Liver (tissue), 9 donors: ENCODE measurements around the gene SHC2. TPM values are rescaled to one million over a fixed set of nuclear protein-coding genes. Genes with fewer than 3 reads are reported as not detected.
"Not testable (repeated sequence)": the region's sequence is repeated elsewhere in the genome, so short reads cannot be mapped to it uniquely, and the experiment has no call there.

ENCODE experiments used
- DNase-seq: peaks from one replicate; pipeline ENCODE4 v3.0.0-alpha.2; 2017; ENCODE audit warnings: low spot score
- H3K27ac ChIP-seq, 2 donors: one replicate each; pipeline ENCODE4 v1.7.0; 2013; ENCODE audit warnings: inconsistent platforms in 2 of 2, low read length in 2 of 2, control low read depth in 1 of 2, low read depth in 1 of 2, mild to moderate bottlenecking in 1 of 2
- H3K27me3 ChIP-seq, 4 donors: one replicate each; pipeline versions ENCODE4 v1.6.1 to v1.7.0; 2013; ENCODE audit warnings: low read length in 3 of 4, inconsistent platforms in 1 of 4, mild to moderate bottlenecking in 1 of 4, moderate library complexity in 1 of 4; ENCODE audit not compliant: control insufficient read depth in 4 of 4, insufficient read depth in 4 of 4
- H3K36me3 ChIP-seq, 4 donors: one replicate each; pipeline versions ENCODE4 v1.6.1 to v1.7.0; 2013; ENCODE audit warnings: low read length in 3 of 4, mild to moderate bottlenecking in 3 of 4, low read depth in 1 of 4, moderate library complexity in 1 of 4; ENCODE audit not compliant: control insufficient read depth in 4 of 4, insufficient read depth in 3 of 4
- H3K4me1 ChIP-seq, 4 donors: one replicate each; pipeline versions ENCODE4 v1.6.1 to v1.7.0; 2013; ENCODE audit warnings: low read length in 3 of 4, mild to moderate bottlenecking in 3 of 4, moderate library complexity in 1 of 4; ENCODE audit not compliant: control insufficient read depth in 4 of 4, insufficient read depth in 4 of 4
- H3K4me3 ChIP-seq, 3 donors: one replicate each; pipeline versions ENCODE4 v1.6.1 to v1.7.0; 2013; ENCODE audit warnings: low read length in 3 of 3, control low read depth in 1 of 3, low read depth in 1 of 3, mild to moderate bottlenecking in 1 of 3
- H3K9ac ChIP-seq, 2 donors: one replicate each; pipeline ENCODE4 v1.7.0; 2013; ENCODE audit warnings: low read length in 2 of 2, mild to moderate bottlenecking in 2 of 2, moderate library complexity in 2 of 2, control low read depth in 1 of 2, low read depth in 1 of 2
- H3K9me3 ChIP-seq, 4 donors: one replicate each; pipeline versions ENCODE4 v1.6.1 to v1.7.0; 2013; ENCODE audit warnings: low read length in 3 of 4; ENCODE audit not compliant: control insufficient read depth in 4 of 4
- EGR1 ChIP-seq, 2 donors: IDR thresholded peaks; 2 replicates each; pipeline ENCODE4 v1.6.1; 2016 to 2018; ENCODE audit warnings: antibody characterized with exemption in 2 of 2, low read depth in 2 of 2
- FOXA1 ChIP-seq: IDR thresholded peaks from 2 replicates; pipeline ENCODE4 v1.6.1; 2016; ENCODE audit warnings: antibody characterized with exemption
- FOXA2 ChIP-seq: IDR thresholded peaks from 2 replicates; pipeline ENCODE4 v1.6.1; 2016; ENCODE audit warnings: antibody characterized with exemption
- GABPA ChIP-seq, 2 donors: IDR thresholded peaks in 1 of 2; conservative IDR thresholded peaks in 1 of 2; 2 replicates each; pipeline ENCODE4 v1.6.1; 2016; ENCODE audit warnings: antibody characterized with exemption in 2 of 2, mild to moderate bottlenecking in 1 of 2, moderate library complexity in 1 of 2
- HNF4A ChIP-seq, 2 donors: conservative IDR thresholded peaks; 2 replicates each; pipeline ENCODE4 v1.6.1; 2016; ENCODE audit warnings: antibody characterized with exemption in 2 of 2, mild to moderate bottlenecking in 2 of 2
- HNF4G ChIP-seq: IDR thresholded peaks from 2 replicates; pipeline ENCODE4 v1.6.1; 2016; ENCODE audit warnings: antibody characterized with exemption
- NR2F2 ChIP-seq: IDR thresholded peaks from 2 replicates; pipeline ENCODE4 v1.6.1; 2016; ENCODE audit warnings: antibody characterized with exemption
- RAD21 ChIP-seq, 2 donors: IDR thresholded peaks; 2 replicates each; pipeline ENCODE4 v1.6.1; 2016; ENCODE audit warnings: antibody characterized with exemption in 2 of 2, mild to moderate bottlenecking in 2 of 2
- SP1 ChIP-seq: IDR thresholded peaks from 2 replicates; pipeline ENCODE4 v1.6.1; 2018; ENCODE audit warnings: antibody characterized with exemption, mild to moderate bottlenecking
- WGBS: extraction: QIAGEN DNeasy Blood & Tissue Kit; methylation state at CpG from one replicate; pipeline ENCODE4 v1.1.7; 2013; 5-methylcytosine and 5-hydroxymethylcytosine counted together
- polyA plus RNA-seq, 2 donors: library from polyadenylated mRNA; stranded (reverse) in 1 of 2; unstranded in 1 of 2; fragments of 200-250 nt in 1 of 2; fragments of >200 nt in 1 of 2; fragmentation: Nextera tagmentation in 1 of 2; extraction: Ambion mirVana in 1 of 2; gene quantifications; one replicate each; pipeline versions ENCODE4 v1.2.1 to v1.2.3, GENCODE V29; 2013 to 2015
- total RNA-seq, 2 donors: library from RNA; depleted of rRNA; stranded (reverse); fragments of >200 nt; gene quantifications; one replicate each; pipeline ENCODE4 v1.2.3, GENCODE V29; 2014
- TF ChIP-seq, protein P1 (sequence below): IDR thresholded peaks from 2 replicates; pipeline ENCODE4 v1.6.1; 2016; ENCODE audit warnings: antibody characterized with exemption
- TF ChIP-seq, protein P2 (sequence below): fragments of 150-350 bp; IDR thresholded peaks from 2 replicates; pipeline ENCODE4 v1.5.1; 2017; ENCODE audit warnings: improper control_type of control experiment, low read depth, low read length; ENCODE audit not compliant: missing input control
- TF ChIP-seq, protein P3 (sequence below): IDR thresholded peaks from 2 replicates; pipeline ENCODE4 v1.6.1; 2016; ENCODE audit warnings: antibody characterized with exemption, mild to moderate bottlenecking
- TF ChIP-seq, protein P4 (sequence below): IDR thresholded peaks from 2 replicates; pipeline ENCODE4 v1.6.1; 2016; ENCODE audit warnings: antibody characterized with exemption
- donor health status: healthy.
- donor health status: healthy.
- donor health status: healthy.
- donor health status: healthy.
- donor health status: healthy.

Gene SHC2
- total and polyA plus RNA-seq, 4 donors = 15.6 to 43.0 (median 23.0) TPM

DNA sequence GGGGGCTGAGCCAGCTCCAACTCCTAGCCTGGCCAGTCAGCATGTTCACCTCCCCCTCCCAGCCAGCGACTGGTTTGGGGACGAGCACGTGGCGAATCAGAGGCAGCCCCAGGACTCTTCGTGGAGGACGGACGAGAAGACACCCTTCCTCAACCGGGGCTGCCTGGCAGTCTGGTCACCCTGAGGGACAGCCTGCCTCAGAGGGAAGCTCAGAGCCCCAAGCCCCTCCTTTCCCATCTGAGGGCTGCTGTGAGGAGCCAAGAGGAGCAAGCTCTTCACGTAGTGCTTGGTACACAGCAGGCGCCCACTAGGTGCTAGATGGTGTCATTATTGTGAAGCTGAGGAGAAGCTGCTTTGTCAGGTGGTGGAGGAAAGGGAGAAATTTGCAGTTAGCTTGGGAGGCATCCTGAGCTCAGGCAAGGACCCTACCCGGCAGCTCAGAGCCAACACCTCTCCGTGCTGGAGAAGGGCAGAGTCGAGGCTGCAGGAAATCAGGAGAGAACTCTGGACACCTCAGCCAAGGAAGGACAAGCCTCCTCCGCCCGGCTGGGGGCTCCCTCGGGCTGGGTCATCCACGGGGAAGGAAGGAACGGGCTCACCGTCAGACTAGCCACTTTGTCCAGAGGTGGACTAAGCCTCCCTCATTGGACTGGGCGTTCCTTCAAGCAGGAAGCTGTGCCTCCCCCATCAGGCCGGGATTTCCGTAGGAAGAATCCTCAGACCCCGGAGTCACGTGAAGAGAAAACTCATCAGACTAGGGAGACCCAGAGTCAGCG lies 37.0 kb downstream of the SHC2 start:
- no peaks in the 10 kb centered on the region for H3K4me1 ChIP-seq
- no peak overlapping the region for H3K4me3 ChIP-seq
- no peak for TF ChIP-seq GABPA (IDR thresholded peaks at IDR 0.05 in 1 of 2, conservative IDR thresholded peaks at IDR 0.05 in 1 of 2)
- TF ChIP-seq SP1 = no peak
- no peak for TF ChIP-seq FOXA2
- no peak for TF ChIP-seq NR2F2
- no peak for TF ChIP-seq EGR1 (IDR thresholded peaks at IDR 0.05; ENCODE audit: low read depth in 2 of 2)
- TF ChIP-seq, protein P1, sequence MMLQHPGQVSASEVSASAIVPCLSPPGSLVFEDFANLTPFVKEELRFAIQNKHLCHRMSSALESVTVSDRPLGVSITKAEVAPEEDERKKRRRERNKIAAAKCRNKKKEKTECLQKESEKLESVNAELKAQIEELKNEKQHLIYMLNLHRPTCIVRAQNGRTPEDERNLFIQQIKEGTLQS = no peak
- no peak for TF ChIP-seq RAD21 (IDR thresholded peaks at IDR 0.05)
- TF ChIP-seq, protein P2, sequence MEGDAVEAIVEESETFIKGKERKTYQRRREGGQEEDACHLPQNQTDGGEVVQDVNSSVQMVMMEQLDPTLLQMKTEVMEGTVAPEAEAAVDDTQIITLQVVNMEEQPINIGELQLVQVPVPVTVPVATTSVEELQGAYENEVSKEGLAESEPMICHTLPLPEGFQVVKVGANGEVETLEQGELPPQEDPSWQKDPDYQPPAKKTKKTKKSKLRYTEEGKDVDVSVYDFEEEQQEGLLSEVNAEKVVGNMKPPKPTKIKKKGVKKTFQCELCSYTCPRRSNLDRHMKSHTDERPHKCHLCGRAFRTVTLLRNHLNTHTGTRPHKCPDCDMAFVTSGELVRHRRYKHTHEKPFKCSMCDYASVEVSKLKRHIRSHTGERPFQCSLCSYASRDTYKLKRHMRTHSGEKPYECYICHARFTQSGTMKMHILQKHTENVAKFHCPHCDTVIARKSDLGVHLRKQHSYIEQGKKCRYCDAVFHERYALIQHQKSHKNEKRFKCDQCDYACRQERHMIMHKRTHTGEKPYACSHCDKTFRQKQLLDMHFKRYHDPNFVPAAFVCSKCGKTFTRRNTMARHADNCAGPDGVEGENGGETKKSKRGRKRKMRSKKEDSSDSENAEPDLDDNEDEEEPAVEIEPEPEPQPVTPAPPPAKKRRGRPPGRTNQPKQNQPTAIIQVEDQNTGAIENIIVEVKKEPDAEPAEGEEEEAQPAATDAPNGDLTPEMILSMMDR = no peak
- TF ChIP-seq, protein P3, sequence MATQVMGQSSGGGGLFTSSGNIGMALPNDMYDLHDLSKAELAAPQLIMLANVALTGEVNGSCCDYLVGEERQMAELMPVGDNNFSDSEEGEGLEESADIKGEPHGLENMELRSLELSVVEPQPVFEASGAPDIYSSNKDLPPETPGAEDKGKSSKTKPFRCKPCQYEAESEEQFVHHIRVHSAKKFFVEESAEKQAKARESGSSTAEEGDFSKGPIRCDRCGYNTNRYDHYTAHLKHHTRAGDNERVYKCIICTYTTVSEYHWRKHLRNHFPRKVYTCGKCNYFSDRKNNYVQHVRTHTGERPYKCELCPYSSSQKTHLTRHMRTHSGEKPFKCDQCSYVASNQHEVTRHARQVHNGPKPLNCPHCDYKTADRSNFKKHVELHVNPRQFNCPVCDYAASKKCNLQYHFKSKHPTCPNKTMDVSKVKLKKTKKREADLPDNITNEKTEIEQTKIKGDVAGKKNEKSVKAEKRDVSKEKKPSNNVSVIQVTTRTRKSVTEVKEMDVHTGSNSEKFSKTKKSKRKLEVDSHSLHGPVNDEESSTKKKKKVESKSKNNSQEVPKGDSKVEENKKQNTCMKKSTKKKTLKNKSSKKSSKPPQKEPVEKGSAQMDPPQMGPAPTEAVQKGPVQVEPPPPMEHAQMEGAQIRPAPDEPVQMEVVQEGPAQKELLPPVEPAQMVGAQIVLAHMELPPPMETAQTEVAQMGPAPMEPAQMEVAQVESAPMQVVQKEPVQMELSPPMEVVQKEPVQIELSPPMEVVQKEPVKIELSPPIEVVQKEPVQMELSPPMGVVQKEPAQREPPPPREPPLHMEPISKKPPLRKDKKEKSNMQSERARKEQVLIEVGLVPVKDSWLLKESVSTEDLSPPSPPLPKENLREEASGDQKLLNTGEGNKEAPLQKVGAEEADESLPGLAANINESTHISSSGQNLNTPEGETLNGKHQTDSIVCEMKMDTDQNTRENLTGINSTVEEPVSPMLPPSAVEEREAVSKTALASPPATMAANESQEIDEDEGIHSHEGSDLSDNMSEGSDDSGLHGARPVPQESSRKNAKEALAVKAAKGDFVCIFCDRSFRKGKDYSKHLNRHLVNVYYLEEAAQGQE = no peak
- TF ChIP-seq FOXA1 = no peak
- TF ChIP-seq HNF4G = no peak
- TF ChIP-seq, protein P4, sequence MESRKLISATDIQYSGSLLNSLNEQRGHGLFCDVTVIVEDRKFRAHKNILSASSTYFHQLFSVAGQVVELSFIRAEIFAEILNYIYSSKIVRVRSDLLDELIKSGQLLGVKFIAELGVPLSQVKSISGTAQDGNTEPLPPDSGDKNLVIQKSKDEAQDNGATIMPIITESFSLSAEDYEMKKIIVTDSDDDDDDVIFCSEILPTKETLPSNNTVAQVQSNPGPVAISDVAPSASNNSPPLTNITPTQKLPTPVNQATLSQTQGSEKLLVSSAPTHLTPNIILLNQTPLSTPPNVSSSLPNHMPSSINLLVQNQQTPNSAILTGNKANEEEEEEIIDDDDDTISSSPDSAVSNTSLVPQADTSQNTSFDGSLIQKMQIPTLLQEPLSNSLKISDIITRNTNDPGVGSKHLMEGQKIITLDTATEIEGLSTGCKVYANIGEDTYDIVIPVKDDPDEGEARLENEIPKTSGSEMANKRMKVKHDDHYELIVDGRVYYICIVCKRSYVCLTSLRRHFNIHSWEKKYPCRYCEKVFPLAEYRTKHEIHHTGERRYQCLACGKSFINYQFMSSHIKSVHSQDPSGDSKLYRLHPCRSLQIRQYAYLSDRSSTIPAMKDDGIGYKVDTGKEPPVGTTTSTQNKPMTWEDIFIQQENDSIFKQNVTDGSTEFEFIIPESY = no peak
- TF ChIP-seq HNF4A (conservative IDR thresholded peaks at IDR 0.05) = no peak
- no peaks in the 10 kb centered on the region for H3K9me3 ChIP-seq
- H3K27ac ChIP-seq = no peak overlapping the region
- 91% methylated on average over 25 of the region's 25 CpGs for WGBS
- H3K27me3 ChIP-seq = no peaks in the 10 kb centered on the region
- H3K36me3 ChIP-seq = peaks cover 4 to 22% (median 9%) of the 10 kb centered on the region in 4 donors
- no peak overlapping the region for H3K9ac ChIP-seq
- no peak for DNase-seq

DNA sequence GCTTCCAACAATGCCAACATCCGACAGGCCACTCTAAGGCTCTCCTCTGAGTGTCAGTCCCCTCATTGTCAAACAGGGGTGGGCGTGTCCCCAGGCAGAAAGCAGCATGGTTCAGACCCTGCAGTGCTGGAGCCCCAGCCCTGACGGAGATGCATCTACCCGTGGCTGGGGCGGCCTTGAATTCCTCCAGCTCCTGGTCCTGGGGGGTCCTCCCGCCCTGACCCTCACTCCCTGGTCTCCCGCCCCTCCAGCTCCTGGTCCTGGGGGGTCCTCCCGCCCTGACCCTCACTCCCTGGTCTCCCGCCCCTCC lies 38.0 kb downstream of the SHC2 start:
- peaks cover 4 to 25% (median 7%) of the 10 kb centered on the region in 4 donors for H3K36me3 ChIP-seq
- H3K9ac ChIP-seq, H3K9me3 ChIP-seq, DNase-seq, H3K27me3 ChIP-seq, H3K4me3 ChIP-seq, H3K4me1 ChIP-seq, H3K27ac ChIP-seq: not testable (repeated sequence)
- 85% methylated on average over 8 of the region's 9 CpGs for WGBS
